ENCODE results near the gene ELMO3. TPM values are rescaled to one million over a fixed set of nuclear protein-coding genes. Genes with fewer than 3 reads are reported as not detected.

The ELMO3 gene
- total RNA-seq, 4 donors from 2014 or later, result 0.51 to 1.5 (median 0.93) TPM

DNA sequence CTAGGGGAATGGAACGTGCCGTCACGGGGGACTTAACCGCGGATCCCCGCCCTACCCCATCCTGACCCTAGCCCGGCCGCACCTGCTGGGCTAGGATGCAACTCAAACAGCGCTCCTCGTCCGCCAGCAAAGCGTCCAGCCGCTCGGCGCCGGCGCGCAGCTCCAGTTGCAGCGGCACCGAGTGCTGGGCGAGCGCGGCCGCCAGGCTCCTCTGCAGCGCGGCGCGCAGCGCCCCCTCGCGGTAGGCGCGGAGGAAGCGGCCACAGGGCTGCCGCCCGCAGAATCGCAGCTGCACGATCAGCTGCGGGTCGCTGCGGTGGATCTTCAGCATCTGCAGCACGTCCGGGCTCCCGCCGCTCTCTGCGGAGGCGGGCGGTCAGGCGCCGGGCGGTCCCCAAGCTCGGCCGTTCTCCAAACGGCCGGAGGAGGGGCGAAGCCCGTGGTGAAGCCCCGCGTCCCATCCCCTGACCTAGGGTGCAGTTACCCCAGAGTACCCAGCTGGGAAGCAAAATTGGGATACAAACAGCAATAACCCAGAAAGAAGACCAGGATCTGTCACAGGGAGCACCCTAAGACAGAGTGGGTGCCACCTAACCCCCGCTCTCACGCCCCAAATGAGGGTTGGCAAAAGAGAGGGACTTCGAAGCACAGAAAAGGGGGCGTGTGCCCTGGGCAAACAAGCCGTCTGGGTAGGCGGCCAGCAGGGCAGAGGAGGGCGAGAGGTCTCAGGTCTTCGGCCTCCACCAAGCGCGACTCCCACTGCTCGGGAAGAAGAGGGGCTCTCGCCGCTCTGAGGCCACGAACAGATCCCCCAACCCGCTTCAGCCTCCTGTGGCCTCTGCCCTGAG, 43.4 kb upstream of the ELMO3 start:
- TF ChIP-seq, protein P1, sequence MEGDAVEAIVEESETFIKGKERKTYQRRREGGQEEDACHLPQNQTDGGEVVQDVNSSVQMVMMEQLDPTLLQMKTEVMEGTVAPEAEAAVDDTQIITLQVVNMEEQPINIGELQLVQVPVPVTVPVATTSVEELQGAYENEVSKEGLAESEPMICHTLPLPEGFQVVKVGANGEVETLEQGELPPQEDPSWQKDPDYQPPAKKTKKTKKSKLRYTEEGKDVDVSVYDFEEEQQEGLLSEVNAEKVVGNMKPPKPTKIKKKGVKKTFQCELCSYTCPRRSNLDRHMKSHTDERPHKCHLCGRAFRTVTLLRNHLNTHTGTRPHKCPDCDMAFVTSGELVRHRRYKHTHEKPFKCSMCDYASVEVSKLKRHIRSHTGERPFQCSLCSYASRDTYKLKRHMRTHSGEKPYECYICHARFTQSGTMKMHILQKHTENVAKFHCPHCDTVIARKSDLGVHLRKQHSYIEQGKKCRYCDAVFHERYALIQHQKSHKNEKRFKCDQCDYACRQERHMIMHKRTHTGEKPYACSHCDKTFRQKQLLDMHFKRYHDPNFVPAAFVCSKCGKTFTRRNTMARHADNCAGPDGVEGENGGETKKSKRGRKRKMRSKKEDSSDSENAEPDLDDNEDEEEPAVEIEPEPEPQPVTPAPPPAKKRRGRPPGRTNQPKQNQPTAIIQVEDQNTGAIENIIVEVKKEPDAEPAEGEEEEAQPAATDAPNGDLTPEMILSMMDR (IDR thresholded peaks at IDR 0.05; ENCODE audit: low read depth), result no peak

DNA sequence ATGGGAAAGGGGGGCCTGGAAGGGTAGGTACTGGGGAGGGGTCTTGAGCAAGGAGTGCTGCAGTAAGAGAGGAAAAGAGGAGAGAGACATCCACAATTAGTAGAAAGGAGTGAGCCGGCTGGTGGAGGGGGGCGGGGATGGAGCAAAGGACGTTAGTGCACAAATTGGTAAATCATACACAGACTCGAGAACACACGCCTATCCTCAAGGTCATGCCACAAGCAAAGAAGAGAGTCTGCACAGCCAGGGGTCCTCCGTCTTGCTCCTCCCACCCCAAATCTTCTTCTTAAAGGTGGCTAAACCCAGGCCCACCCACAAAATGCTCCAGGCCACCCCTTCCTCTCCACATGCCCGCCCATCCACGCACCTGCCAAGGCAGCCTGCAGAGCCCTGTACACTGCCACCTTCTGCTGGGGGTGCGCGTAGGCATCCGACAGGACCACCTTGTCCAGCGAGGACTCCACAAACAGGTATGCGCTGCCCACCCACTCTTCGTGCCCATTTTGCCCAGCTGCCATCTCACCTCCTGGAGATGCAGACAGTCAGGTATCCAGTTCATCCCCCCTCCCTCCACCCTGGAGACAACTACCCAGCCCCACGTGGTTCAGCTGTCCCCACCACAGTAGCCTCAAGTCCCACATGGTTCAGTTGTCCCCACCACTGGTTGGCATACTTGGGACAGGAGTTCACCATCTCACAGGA, 42.6 kb upstream of the ELMO3 start:
- TF ChIP-seq, protein P1 (IDR thresholded peaks at IDR 0.05; ENCODE audit: low read depth), result no peak

DNA sequence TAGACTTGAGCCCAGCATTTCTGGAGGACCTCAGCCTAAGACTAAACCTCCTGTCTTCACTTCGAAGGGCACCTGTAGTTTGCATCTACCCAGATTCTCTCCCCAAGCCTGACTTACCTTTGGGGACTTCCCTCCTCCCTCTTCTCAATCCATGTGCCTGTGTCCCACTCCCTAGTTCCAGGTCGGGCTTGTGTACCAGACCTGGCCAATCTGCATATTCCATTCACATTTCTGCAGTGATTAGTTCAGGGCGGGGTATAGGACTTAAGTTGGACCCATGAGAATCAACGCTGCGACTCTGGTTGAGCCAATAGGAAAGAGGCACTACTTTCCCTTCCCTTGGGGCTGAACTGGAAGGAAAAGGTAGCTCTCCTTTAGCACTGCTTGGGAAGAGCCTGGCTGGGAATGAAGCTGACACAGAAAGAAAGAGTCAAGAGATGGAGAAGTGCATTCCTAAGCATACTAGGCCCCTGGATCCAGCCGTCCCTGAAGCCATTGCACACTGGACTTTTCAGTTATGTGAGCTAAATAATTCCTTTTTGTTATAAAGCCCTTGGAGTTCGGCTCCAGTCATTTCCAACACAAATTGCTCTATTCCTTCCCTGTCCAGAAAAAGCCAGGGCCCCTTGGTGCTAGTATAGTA, 41.7 kb upstream of the ELMO3 start:
- TF ChIP-seq, protein P1 (IDR thresholded peaks at IDR 0.05; ENCODE audit: low read depth), result no peak

DNA sequence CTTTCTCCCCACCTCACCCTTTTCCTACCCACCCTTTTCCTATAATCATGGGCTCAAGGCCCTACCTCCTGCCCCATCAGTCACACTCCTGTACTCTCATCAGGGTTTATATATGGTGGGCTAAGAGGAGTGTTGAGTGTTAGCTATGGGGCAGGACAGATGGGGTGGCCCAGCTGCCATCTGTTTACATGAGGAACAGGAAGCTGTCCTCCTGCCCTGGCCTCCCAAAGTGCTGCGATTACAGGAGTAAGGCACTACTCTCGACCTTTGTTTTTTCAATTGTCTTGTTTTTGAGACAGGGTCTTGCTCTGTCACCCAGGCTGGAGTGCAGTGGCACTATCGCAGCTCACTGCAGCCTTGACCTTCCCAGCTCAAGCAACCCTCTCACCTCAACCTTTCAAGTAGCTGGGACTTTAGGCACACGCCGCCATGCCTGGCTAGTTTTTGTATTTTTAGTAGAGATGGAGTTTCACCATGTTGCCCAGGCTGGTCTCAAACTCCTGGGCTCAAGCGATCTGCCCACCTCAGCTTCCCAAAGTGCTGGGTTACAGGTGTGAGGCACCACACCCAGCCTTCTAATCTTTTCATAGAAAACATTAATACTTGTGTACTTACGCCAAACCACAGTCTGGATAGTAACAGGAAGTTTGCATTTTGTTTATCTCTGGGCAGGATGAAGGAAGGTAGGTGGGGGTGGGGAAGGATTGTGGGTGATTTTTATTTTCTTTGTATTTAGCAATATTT, 40.9 kb upstream of the ELMO3 start:
- TF ChIP-seq, protein P1 (IDR thresholded peaks at IDR 0.05; ENCODE audit: low read depth), result no peak

DNA sequence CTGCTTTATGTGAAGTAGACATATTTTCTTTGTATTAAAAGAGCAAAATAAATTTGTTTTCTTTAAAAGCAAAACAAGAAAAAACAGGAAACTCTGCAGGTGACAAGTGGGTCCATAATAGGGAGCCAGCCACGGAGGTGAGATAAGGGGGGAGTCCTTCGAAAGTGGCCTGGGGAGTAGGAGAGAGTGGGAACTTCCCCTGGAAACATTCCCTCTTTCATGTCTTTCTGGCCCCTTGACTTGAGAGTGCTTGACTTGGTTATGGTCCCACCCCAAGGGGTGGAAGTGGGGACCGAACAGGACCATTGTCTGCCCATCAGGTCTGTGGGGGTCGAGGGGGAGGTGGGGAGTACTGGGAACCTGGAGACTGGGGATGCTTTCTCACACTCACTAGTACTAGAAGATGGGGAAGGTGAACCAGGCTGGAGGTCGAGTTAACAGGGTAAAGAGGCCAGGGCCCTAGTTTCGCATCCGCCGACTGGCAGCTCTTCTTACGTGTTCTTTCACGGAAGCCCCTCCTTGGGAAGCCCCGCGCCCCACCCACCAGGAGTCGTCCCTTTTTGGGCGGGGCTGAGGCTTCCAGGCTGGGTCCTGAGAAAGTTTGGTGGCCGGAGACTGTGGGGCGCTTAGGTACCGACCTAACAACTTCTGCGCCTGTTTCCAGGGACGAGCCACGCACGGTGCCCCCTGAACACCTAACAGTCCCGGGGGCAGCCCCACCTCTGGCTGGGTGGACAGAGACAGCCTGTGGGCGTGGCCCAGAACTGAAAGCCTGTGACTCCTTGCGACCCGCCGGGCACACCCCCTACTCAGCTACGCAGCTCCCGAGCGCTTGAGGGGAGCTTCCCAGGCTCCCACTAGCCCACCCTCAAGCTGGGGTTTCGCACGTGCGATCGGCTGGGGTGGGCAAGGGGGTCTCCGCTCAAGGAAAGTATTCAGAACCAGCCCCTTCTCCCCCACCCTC, 40.0 kb upstream of the ELMO3 start:
- TF ChIP-seq, protein P1 (IDR thresholded peaks at IDR 0.05; ENCODE audit: low read depth), result no peak

DNA sequence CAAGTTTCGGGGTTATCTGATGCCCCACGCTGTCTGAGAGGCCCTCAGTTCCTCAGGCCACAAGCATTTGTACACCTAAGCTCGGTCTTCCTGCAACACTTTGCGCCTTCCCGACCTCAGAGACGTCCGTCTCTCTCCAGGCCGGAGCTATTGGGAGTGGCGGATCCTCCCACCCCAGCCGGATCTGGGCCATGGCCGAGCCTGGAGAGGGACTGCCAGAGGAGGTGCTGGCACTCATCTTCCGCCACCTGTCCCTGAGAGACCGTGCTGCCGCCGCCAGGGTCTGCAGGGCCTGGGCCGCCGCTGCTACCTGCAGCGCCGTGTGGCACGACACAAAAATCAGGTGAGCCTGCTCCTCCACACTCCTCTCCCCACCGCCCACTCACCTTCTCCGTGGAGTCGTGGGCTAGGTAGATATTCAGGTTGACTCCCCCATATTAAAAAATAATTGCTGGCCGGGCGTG, 37.3 kb upstream of the ELMO3 start:
- TF ChIP-seq, protein P1 (IDR thresholded peaks at IDR 0.05; ENCODE audit: low read depth), result no peak

All from subcutaneous adipose tissue (tissue), 4 donors.